HepG2 (cell line): ENCODE data around the gene SRRM2. TPM values are rescaled to one million over a fixed set of nuclear protein-coding genes. Genes with fewer than 3 reads are reported as not detected.

Source experiments
- ATAC-seq: fragments of 200-7000 bp; cut with Tn5 transposase; 3 replicates; pipeline ENCODE4 v1.9.1; 2020; ENCODE audit warnings: mild to moderate bottlenecking, moderate library complexity
- BruUV-seq: library from RNA; stranded (reverse); fragments of 400-500 nt; replicated peaks from 2 replicates; lab custom pipeline; 2021; lab: Mats Ljungman, UMichigan
- CTCF ChIA-PET: fragments of 300-600 bp; formaldehyde crosslinking; extraction: SDS; loops from one replicate; lab custom pipeline; 2021; ENCODE audit warnings: low total read pairs, inconsistent platforms, low intra/inter-chr PET ratio; lab: Yijun Ruan, JAX
- POLR2A ChIA-PET: fragments of 350-600 bp; sonication (Branson Sonifier 250); formaldehyde crosslinking; loops from one replicate; lab custom pipeline; 2020; ENCODE audit warnings: antibody characterized with exemption, inconsistent platforms; lab: Yijun Ruan, JAX
- DNase-seq: peaks from one replicate; pipeline ENCODE4 v3.0.0-alpha.2; 2015; ENCODE audit warnings: low spot score
- FAIRE-seq: peaks from 3 replicates; lab custom pipeline; 2011; peaks lifted over from hg19 to GRCh38; lab: Jason Lieb, UNC
- H2AFZ ChIP-seq: one replicate; pipeline ENCODE4 v1.6.1; 2011; ENCODE audit warnings: low read length, inconsistent platforms
- H3K27ac ChIP-seq: fragments of 300-600 bp; 3 replicates; pipeline ENCODE4 v1.8.0; 2011; ENCODE audit warnings: mixed run types, mild to moderate bottlenecking, mixed read lengths, low read length, inconsistent platforms; ENCODE audit not compliant: insufficient read depth; ENCODE audit errors: extremely low read length
- H3K27me3 ChIP-seq, 2 experiments: fragments of 200-600 bp in 1 of 2; 2 replicates in 1 of 2; 3 replicates in 1 of 2; pipeline versions ENCODE4 v1.6.0 to v1.8.0; 2011; ENCODE audit warnings: low read length in 2 of 2, mild to moderate bottlenecking in 2 of 2, moderate library complexity in 2 of 2, inconsistent platforms in 1 of 2; ENCODE audit not compliant: insufficient read depth in 2 of 2, control insufficient read depth in 1 of 2
- H3K36me3 ChIP-seq, 2 experiments: fragments of 200-600 bp in 1 of 2; replicated peaks in 1 of 2; 2 replicates in 1 of 2; 3 replicates in 1 of 2; pipeline versions ENCODE4 v1.5.1 to v1.8.0; 2011; ENCODE audit warnings: low read length in 2 of 2, inconsistent platforms in 1 of 2; ENCODE audit not compliant: insufficient read depth in 2 of 2, control insufficient read depth in 1 of 2
- H3K4me1 ChIP-seq: 2 replicates; pipeline ENCODE4 v1.5.1; 2012; ENCODE audit warnings: low read length, inconsistent platforms; ENCODE audit not compliant: insufficient read depth
- H3K4me2 ChIP-seq: 2 replicates; pipeline ENCODE4 v1.6.0; 2011; ENCODE audit warnings: low read depth, low read length, inconsistent platforms
- H3K4me3 ChIP-seq, 3 experiments: fragments of 200-600 bp in 1 of 3; sonication (generic), shearing (Covaris generic) in 1 of 3; replicated peaks in 1 of 3; 2 replicates each; pipeline ENCODE4 v1.5.1; 2011 to 2016; ENCODE audit warnings: low read length in 3 of 3, inconsistent platforms in 2 of 3, low read depth in 2 of 3, mild to moderate bottlenecking in 2 of 3, control low read depth in 1 of 3, mixed read lengths in 1 of 3; ENCODE audit not compliant: insufficient read depth in 1 of 3
- H3K79me2 ChIP-seq: one replicate; pipeline ENCODE4 v1.6.1; 2011; ENCODE audit warnings: low read length, inconsistent platforms; ENCODE audit not compliant: insufficient read depth
- H3K9ac ChIP-seq: 2 replicates; pipeline ENCODE4 v1.6.0; 2011; ENCODE audit warnings: mild to moderate bottlenecking, low read depth, low read length, inconsistent platforms; ENCODE audit not compliant: insufficient read depth
- H3K9me3 ChIP-seq: 2 replicates; pipeline ENCODE4 v1.5.1; 2012; ENCODE audit warnings: mild to moderate bottlenecking, low read length
- H4K20me1 ChIP-seq: 2 replicates; pipeline ENCODE4 v1.6.0; 2011; ENCODE audit warnings: inconsistent platforms, mild to moderate bottlenecking, low read length, moderate library complexity; ENCODE audit not compliant: insufficient read depth
- ATF5 ChIP-seq: sonication (generic); formaldehyde crosslinking; IDR thresholded peaks from 2 replicates; pipeline ENCODE4 v1.4.0; 2020; ENCODE audit warnings: mild to moderate bottlenecking, low read depth, missing genetic modification reagents
- CBFB ChIP-seq: sonication (generic); formaldehyde crosslinking; IDR thresholded peaks from 2 replicates; pipeline ENCODE4 v1.4.0; 2020; ENCODE audit warnings: missing genetic modification reagents
- IKZF1 ChIP-seq: fragments of 450-650 bp; IDR thresholded peaks from 2 replicates; pipeline ENCODE4 v1.7.1; 2016
- MEF2D ChIP-seq: sonication (generic); formaldehyde crosslinking; IDR thresholded peaks from 2 replicates; pipeline ENCODE4 v1.5.1; 2020; ENCODE audit warnings: mild to moderate bottlenecking, missing genetic modification reagents
- MTA3 ChIP-seq: sonication (generic); formaldehyde crosslinking; IDR thresholded peaks from 2 replicates; pipeline ENCODE4 v1.4.0; 2020; ENCODE audit warnings: missing genetic modification reagents
- NFYC ChIP-seq: IDR thresholded peaks from 2 replicates; pipeline ENCODE4 v1.6.1; 2016; ENCODE audit warnings: missing genetic modification reagents, missing compliant biosample characterization
- RORA ChIP-seq: sonication (generic); formaldehyde crosslinking; IDR thresholded peaks from 2 replicates; pipeline ENCODE4 v1.5.0; 2020; ENCODE audit warnings: mild to moderate bottlenecking, missing genetic modification reagents, moderate library complexity
- SETDB1 ChIP-seq: sonication (generic); formaldehyde crosslinking; IDR thresholded peaks from 2 replicates; pipeline ENCODE4 v1.5.1; 2020; ENCODE audit warnings: missing genetic modification reagents, mild to moderate bottlenecking, borderline replicate concordance
- SNAPC4 ChIP-seq: sonication (generic); formaldehyde crosslinking; IDR thresholded peaks from 2 replicates; pipeline ENCODE4 v1.4.0; 2020; ENCODE audit warnings: mild to moderate bottlenecking, missing genetic modification reagents
- YY1 ChIP-seq: IDR thresholded peaks from 2 replicates; pipeline ENCODE4 v1.6.1; 2011; ENCODE audit warnings: low read length, low read depth, moderate library complexity, mild to moderate bottlenecking; ENCODE audit not compliant: insufficient read depth, insufficient replicate concordance
- ZBTB14 ChIP-seq: sonication (generic); formaldehyde crosslinking; IDR thresholded peaks from 2 replicates; pipeline ENCODE4 v1.4.0; 2020; ENCODE audit warnings: missing genetic modification reagents
- ZNF510 ChIP-seq: sonication (generic); formaldehyde crosslinking; IDR thresholded peaks from 2 replicates; pipeline ENCODE4 v1.4.0; 2020; ENCODE audit warnings: low read depth, mild to moderate bottlenecking, missing genetic modification reagents
- ZSCAN5A ChIP-seq: sonication (generic); formaldehyde crosslinking; IDR thresholded peaks from 2 replicates; pipeline ENCODE4 v1.8.0; 2022; ENCODE audit warnings: mild to moderate bottlenecking, missing genetic modification reagents, borderline replicate concordance
- WGBS: methylation state at CpG from one replicate; pipeline ENCODE4 v1.1.6; 2017; ENCODE audit warnings: low lambda C conversion rate; 5-methylcytosine and 5-hydroxymethylcytosine counted together
- in situ Hi-C: cut with HindIII; loops from 2 replicates; pipeline ENCODE4 v1.10.0; 2017; ENCODE audit warnings: low pct_unique_long_range_greater_than_20kb; ENCODE audit not compliant: extremely low pct_ligation_motif_present
- intact Hi-C: fragments of 100-400 bp; cut with micrococcal nuclease; formaldehyde crosslinking; loops from one replicate; pipeline ENCODE4 v1.10.0; 2022; ENCODE audit not compliant: unreplicated experiment
- polyA plus RNA-seq, 8 experiments: library from polyadenylated mRNA; depleted of rRNA in 3 of 8; stranded (reverse) in 7 of 8; unstranded in 1 of 8; fragments of >200 nt; fragmentation: Illumina TruSeq in 4 of 8; extraction: Trizol in 4 of 8; gene quantifications; 2 replicates each; pipeline versions ENCODE4 v1.2.1 to v1.2.3, GENCODE V29; 2011 to 2016; ENCODE audit warnings: low read depth in 4 of 8, missing spikeins in 1 of 8, mixed read lengths in 1 of 8; ENCODE audit not compliant: insufficient read depth in 1 of 8
- total RNA-seq, 5 experiments: library from RNA; depleted of rRNA; stranded (reverse); fragments of >200 nt; fragmentation: Illumina TruSeq; extraction: Trizol; gene quantifications; 2 replicates each; pipeline ENCODE4 v1.2.3, GENCODE V29; 2016; ENCODE audit warnings: low read depth in 1 of 5

The SRRM2 gene
- total and polyA plus RNA-seq, 2 of the 13 experiments (the other 11 are each of a cell fraction or from before 2014, with no cell fraction given): 50.4 to 112 TPM

- Histone ChIP-seq H3K79me2 (no peaks in the 10 kb centered on the region), H3K27ac (no peak overlapping the region), H4K20me1 (no peaks in the 10 kb centered on the region), H3K4me1 (peaks cover 18% of the 10 kb centered on the region), H3K4me3 (no peak overlapping the region), H3K36me3 (no peaks in the 10 kb centered on the region), H2AFZ (no peak overlapping the region), H3K4me2 (no peak overlapping the region), H3K9ac (no peak overlapping the region), H3K27me3 (peaks cover 7 to 36% of the 10 kb centered on the region in 2 experiments), H3K9me3 (no peaks in the 10 kb centered on the region)
- TF ChIP-seq ZNF510 (CRISPR knock-in tag) (no peak), IKZF1 (no peak), NFYC (CRISPR knock-in tag) (no peak), CBFB (CRISPR knock-in tag) (no peak), MTA3 (no peak), SETDB1 (no peak), ZSCAN5A (CRISPR knock-in tag) (no peak), MEF2D (CRISPR knock-in tag) (no peak), ZBTB14 (CRISPR knock-in tag) (no peak), ATF5 (no peak), RORA (CRISPR knock-in tag) (no peak), SNAPC4 (CRISPR knock-in tag) (no peak), YY1 (no peak)
- no peak for ATAC-seq
- intact Hi-C loops: no loop called here
- in situ Hi-C loops: no loop called here
- ChIA-PET CTCF (interaction anchor here (0.9 kb wide), 1 partner anchor 43 kb away, joined by 3 read pairs; no protein-coding TSS in a partner anchor), POLR2A (interaction anchor here (1.4 kb wide), 1 partner anchor 34 kb away, joined by 4 read pairs; the partner anchor contains the start of gene KCTD5)
- FAIRE-seq: no peak
- no TSS peak for BruUV-seq
- no peak for DNase-seq
- 53% methylated on average over 10 of the region's 17 CpGs for WGBS
Observed at GRCh38 chr16:2715966-2716885, 36.2 kb upstream of the SRRM2 start.
